ENCODE data around the gene MOB3C.

DNA sequence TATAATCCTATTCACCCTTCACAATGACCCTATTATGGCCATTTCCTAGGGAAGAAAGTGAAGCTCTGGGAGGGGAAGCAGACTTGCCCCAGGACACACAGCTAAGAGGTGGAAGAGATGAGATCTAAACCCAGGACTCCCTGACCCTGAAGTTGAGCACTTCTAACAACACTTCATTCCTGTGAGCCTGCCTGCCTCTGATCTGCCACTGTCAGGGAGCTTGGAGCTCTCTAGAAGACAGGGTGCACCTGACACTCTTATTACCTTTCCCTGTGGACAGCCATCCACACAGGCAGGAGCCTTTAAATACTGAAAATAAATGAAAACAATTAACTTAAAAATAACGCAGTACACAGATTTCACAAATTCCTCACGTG, 13.1 kb downstream of the MOB3C start:
- TF ChIP-seq PKNOX1 (IDR thresholded peaks at IDR 0.05) (no peak), CTCF (IDR thresholded peaks at IDR 0.05 in 2 of 3, conservative IDR thresholded peaks at IDR 0.05 in 1 of 3; ENCODE audit: control insufficient read depth in 2 of 3, extremely low read depth in 1 of 3, insufficient read depth in 1 of 3, low read depth in 3 of 3, low read length in 3 of 3) (no peak)
